HPDE6-E6E7 (cell line): ENCODE measurements around the gene EFCAB9.
"Not testable (repeated sequence)": the region's sequence is repeated elsewhere in the genome, so short reads cannot be mapped to it uniquely, and the experiment has no call there.

Source experiments
- DNase-seq: peaks from one replicate; pipeline ENCODE4 v3.0.0; 2011; ENCODE audit warnings: missing footprints; ENCODE audit errors: extremely low spot score

EFCAB9 gene

GRCh38 chr5:172188033-172188892 lies 5.7 kb upstream of the EFCAB9 start, which contains the start of gene STK10:
Gene STK10 (minus strand): TSS chr5:172188224. CDS start chr5:172188042, 182 bp downstream.
- DNase-seq, result peak; percentile 96

- no peak for DNase-seq
These were observed 4.9 kb upstream of the EFCAB9 start for GRCh38 chr5:172188893-172189692.

DNA sequence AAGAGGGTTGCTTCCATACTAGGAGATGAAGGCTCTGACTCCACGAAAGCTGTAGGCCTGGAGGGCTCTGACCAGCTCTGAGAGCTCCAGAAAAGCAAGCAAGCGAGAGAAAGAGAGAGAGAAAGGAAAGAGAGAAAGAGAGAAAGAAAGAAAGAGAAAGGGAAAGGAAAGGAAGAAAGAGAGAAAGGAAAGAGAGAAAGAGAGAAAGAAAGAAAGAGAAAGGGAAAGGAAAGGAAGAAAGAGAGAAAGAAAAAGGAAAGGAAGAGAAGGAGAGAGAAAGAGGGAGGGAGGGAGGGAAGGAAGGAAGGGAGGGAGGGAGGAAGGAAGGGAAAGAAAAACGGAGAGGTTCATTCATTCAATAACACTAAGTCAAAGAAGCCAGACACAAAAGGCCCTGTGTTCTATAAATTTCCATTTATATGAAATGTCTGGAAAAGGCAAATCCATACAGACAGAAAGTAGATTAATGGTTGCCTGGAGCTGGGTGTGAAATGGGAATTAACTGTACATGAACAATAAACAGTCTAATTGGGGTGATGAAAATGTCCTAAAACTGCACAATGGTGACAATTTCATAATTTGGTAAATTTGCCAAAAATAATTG lies 4.2 kb upstream of the EFCAB9 start:
- no peak for DNase-seq

DNA sequence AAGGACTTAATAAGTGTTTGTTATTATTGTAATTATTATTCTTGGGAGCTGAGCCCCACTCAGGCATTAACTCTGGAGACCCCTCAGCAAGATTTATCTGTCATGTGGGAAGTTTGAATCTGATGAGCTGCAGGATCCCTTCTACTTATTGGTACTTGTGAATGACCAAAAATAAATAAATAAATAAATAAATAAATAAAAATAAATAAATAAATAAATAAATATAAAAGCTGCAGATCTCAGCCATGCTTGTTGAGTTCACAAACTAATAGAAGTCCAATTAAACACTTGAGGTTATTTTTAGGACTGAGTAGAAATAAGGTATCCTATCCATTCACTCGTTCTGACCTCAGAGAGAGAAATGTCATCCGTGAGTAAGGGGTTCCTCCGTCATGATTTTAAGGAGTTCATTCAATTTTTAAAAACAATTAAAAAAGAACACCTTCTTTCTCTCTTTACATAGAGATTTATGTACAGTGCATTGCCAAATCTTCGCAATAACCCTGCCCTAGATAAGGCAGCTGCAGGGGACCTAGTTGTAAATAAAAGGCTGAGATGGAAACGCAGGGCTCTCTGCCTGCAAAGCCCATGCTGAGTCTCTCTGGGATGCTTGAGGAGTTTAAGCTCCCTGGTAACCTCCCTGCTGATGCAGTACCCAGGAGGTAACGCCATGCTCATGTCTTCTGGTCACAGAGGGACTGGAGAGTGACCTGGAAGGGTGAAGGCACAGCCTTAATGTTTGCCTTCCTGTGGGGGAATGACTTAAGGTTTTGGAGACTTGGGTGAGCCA lies 1.2 kb downstream of the EFCAB9 start:
- no peak for DNase-seq

DNA sequence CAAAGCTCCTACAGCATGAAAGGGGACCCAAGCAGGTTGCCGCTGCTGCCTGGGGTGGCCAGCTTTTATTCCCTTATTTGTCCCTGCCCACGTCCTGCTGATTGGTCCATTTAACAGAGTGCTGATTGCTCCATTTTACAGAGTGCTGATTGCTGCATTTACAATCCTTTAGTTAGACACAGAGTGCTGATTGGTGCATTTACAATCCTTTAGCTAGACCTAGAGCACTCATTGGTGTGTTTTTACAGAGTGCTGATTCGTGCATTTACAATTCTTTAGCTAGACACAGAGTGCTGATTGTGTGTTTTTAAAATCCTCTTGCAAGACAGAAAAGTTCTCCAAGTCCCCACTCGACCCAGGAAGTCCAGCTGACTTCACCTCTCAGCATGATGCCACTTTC lies 3.8 kb downstream of the EFCAB9 start:
- DNase-seq, result not testable (repeated sequence)

GRCh38 chr5:172199446-172199845 lies 5.5 kb downstream of the EFCAB9 start:
- DNase-seq, result no peak

- DNase-seq, result no peak
These were observed 6.5 kb downstream of the EFCAB9 start for GRCh38 chr5:172200476-172200875.

GRCh38 chr5:172205984-172206383 lies 12.0 kb downstream of the EFCAB9 start:
- DNase-seq, result not testable (repeated sequence)

DNA sequence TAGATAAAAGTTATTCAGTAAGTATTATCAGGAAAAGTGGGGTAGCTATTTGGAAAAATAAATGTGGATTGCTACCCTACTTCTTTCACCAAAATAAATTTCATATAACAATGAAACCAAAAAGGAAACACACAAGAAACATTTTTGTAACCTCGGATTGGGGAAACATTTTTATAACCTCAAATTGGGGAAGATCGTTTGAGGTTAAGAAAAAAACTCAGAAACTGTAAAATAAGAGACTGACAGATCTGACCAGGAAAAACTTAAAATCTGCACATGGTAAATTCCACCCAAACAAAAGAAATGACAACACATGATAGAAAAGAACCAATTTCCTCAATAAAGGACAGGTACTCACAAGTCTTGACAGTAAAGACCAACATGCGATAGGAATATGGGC lies 13.5 kb downstream of the EFCAB9 start:
- DNase-seq, result no peak

- no peak for DNase-seq
These were observed 15.7 kb downstream of the EFCAB9 start for GRCh38 chr5:172209714-172210113.

DNA sequence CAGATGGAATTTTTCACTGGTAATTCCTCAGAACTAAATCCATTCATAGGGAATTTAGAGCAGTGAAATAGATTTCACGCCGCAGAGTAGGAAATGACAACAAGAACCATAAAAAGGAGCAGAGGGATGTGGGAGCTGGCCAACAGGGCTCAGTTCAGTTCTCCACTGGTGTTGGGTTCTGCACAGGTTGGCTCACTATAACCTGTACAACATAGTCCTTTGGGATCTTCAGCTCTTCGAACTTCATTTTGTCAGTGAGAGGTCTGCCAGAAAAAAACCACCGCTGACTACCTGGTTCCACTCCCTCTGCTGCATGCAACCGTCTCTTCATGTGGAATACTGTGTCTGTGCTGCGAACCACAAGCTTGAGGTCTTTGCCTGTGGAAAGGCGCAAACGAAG lies 17.7 kb downstream of the EFCAB9 start:
- no peak for DNase-seq

DNA sequence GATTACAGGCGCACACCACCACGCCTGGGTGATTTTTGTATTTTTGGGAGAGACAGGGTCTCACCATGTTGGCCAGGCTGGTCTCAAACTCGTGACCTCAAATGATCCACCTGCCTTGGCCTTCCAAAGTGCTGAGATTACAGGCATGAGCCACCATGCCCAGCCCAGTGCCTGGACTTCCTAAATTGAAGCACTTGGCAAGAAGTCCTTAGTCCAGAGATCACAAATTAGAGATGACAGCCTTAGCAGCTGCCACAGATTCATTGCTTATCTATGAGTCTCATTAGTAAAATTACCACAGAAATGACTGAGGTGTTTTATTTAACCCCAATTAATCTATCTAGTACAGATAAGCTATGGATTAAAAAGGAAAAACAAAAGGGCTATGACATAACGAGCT lies 19.2 kb downstream of the EFCAB9 start:
- no peak for DNase-seq

- DNase-seq, result no peak
These were observed 22.4 kb downstream of the EFCAB9 start for GRCh38 chr5:172216345-172216744.

- no peak for DNase-seq
These were observed 25.3 kb downstream of the EFCAB9 start for GRCh38 chr5:172219296-172219695.

DNA sequence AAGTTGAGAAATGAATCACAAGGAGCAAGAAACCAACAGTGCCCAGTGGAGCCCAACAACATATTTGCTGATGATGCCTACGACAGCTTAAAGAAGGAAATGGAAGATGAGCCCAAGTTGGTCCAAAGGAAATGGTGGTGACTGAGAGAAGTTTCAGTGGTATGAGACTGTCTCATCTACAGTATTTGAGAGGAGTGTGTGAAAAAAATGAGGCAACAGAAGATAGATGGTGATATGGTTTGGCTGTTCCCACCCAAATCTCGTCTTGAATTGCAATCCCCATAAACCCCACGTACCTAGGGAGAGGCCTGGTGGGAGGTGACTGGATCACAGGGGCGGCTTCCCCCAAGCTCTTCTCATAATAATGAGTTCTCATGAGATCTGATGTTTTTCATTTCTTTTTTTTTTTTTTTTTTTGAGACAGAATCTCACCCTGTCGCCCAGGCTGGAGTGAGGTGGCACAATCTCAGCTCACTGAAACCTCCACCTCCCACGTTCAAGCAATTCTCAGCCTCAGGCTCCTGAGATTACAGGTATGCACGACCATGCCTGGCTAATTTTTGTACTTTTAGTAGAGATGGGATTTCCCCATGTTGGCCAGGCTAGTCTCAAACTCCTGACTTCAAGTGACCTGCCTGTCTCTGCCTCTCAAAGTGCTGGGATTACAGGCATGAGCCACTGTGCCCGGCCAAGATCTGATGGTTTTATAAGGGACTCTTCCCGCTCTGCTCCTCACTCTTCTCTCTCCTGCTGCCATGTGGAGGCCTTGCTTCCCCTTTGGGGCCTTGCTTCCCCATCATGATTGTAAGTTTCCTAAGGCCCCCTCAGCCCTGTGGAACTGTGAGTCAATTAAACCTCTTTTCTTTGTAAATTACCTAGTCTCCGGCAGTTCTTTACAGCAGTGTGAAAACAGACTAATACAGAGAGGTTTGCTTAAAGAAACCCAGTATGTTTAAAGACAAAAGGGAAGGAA lies 30.2 kb downstream of the EFCAB9 start:
- no peak for DNase-seq

- no peak for DNase-seq
These were observed 31.0 kb downstream of the EFCAB9 start for GRCh38 chr5:172224996-172225395.

DNA sequence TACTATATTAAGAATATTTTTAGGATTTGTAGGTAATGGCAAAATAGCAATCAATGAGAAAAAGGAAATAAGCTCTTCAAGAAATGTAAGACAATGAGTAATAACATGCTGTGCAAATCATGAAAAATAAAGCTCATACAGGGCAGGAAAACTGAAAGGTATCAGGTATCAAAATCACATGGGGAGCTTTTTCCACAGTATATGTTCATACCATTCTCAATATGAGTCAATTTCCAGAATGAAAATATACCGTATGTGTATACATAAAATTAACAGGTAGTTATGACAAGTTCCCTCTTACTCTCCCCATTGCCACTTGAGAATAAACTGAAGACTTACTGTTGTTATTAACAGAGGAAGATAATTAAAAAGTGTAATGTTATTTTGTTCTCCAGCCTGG lies 35.9 kb downstream of the EFCAB9 start:
- no peak for DNase-seq

GRCh38 chr5:172234031-172234430 lies 40.1 kb downstream of the EFCAB9 start:
- DNase-seq, result no peak

GRCh38 chr5:172235132-172235780 lies 41.3 kb downstream of the EFCAB9 start:
- no peak for DNase-seq
